GM13976 (cell line): ENCODE measurements around the gene CCDC136.
A peak's percentile ranks its signal among the peaks of the same experiment; 100 is the strongest.

Source experiments
- DNase-seq: peaks from one replicate; pipeline ENCODE4 v3.0.0; 2012; ENCODE audit warnings: low spot score
- in situ Hi-C: fragments of 300-500 bp; cut with MboI; formaldehyde crosslinking; loops from one replicate; pipeline ENCODE4 v1.12.0; 2022; ENCODE audit warnings: low sequenced_read_pairs, mixed read lengths, inconsistent platforms; ENCODE audit not compliant: unreplicated experiment
- TF ChIP-seq, protein P1 (sequence below): IDR thresholded peaks from 2 replicates; pipeline ENCODE4 v1.5.1; 2012; ENCODE audit warnings: borderline replicate concordance, mild to moderate bottlenecking; ENCODE audit not compliant: insufficient read depth; ENCODE audit errors: extremely low read depth, missing control alignments, control extremely low read depth

CCDC136 gene

DNA sequence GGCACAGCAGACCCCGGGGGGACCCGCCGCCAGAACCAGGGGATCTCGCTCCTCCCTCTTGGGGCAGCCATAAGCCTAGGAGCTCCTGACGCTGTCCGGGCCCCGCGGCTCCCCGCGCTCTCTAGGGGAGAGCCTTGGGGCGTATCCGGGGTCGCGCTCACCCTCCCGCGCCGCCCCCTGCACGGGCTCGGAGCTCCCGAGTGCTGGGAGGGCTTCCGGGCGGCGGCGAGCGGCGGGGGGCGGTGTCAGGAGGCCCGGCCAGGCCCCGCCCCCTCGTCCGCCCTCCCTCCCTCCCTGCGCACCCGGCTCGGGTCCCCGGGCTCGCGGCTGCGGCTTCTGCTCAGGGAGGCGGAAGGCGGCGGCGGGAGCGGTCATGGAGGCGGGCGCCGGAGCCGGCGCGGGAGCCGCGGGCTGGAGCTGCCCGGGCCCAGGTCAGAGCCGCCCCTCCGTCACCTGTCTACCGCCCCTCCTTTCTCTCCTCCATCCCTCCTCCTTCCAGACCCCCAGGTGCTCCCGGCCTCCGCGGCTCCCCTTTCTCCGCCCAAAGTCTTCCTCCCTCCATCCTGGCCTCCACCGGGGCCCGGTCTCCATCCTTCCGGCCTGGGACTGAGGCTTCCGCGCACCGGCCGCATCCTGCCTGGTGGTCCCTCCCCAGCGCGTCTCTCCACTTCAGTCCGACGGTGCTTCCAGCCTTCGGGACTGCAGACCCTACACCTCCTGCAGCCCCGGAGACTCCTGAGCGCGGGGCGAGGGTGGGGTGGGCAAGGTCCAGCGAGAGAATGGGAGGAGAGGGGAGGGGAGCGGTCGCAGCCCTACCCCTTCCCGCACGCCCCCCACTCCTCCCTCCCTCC, at the start of gene CCDC136:
Gene CCDC136 (plus strand): TSS at position 848 of the 851 bp plus-strand sequence. CDS start 444 bp downstream, outside the sequence.
- in situ Hi-C loops = no loop called here
- TF ChIP-seq, protein P1, sequence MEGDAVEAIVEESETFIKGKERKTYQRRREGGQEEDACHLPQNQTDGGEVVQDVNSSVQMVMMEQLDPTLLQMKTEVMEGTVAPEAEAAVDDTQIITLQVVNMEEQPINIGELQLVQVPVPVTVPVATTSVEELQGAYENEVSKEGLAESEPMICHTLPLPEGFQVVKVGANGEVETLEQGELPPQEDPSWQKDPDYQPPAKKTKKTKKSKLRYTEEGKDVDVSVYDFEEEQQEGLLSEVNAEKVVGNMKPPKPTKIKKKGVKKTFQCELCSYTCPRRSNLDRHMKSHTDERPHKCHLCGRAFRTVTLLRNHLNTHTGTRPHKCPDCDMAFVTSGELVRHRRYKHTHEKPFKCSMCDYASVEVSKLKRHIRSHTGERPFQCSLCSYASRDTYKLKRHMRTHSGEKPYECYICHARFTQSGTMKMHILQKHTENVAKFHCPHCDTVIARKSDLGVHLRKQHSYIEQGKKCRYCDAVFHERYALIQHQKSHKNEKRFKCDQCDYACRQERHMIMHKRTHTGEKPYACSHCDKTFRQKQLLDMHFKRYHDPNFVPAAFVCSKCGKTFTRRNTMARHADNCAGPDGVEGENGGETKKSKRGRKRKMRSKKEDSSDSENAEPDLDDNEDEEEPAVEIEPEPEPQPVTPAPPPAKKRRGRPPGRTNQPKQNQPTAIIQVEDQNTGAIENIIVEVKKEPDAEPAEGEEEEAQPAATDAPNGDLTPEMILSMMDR = no peak
- DNase-seq = peak; percentile 94

GRCh38 chr7:128742206-128742605, 49.6 kb upstream of the CCDC136 start:
- in situ Hi-C loops = no loop called here
- DNase-seq = no peak
- TF ChIP-seq, protein P1 = no peak

- TF ChIP-seq, protein P1 = no peak
- in situ Hi-C loops = no loop called here
- no peak for DNase-seq
Observed at GRCh38 chr7:128743112-128743772, 48.5 kb upstream of the CCDC136 start.

GRCh38 chr7:128744366-128744905, 47.3 kb upstream of the CCDC136 start:
- DNase-seq = no peak
- TF ChIP-seq, protein P1 = no peak
- in situ Hi-C loops = no loop called here

DNA sequence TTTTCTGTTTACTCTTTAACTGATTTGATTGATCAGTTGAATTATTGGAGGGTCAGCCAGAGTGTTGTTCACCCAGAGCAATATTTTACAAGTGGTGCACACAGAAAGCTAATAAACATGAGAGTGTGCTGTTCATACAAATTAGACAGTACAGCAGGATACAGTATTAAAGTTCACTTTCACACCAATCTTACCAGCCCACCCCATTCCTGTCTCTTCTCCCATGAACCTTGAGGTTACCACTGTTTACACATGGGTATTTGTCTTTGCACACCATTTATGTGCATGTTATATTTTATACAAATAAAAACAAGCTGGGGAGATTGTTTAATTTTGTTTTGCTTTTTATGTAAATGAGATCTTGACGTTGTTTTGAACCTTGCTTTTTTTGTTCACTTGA, 46.1 kb upstream of the CCDC136 start:
- no peak for DNase-seq
- TF ChIP-seq, protein P1 = no peak
- in situ Hi-C loops = no loop called here

DNA sequence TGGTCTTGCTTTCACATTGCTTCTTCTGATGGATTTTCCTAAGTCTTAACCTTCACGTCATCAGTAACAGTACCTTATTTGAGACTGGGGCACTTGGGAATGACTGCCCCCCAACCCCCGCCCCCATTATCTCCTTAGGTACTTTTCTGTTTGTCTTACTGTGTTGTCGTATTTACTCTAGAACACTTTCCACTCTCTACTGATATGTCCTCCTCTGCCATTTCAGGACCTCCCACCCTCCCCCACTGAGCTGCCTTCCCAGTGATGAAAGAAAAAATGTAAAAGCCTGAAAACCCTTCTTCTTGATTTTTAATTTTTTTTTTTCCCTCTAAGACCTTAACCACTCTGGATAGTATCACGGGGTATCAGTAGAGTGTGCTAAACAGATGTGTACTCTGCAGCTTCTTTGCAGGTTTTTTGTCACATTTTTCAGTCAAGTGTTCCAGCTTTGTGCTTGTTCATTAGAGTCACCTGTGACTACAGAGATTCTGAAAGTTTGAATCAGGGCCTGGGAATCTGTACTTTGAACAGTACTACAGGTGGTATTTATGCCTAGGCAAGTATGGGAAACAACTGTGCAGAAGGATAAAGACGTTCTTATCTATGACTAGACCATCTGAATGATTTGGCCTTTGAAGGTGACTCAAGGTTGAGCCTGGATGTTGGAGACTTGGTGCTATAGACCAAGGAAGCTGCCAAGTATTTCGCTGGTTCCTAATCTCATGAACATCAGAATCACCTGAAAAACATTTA, 44.3 kb upstream of the CCDC136 start:
- no peak for DNase-seq
- in situ Hi-C loops = no loop called here
- TF ChIP-seq, protein P1 = no peak
